SK-N-MC (cell line): Measurements from ENCODE around the gene USP47.

Source experiments
- EZH2 ChIP-seq: fragments of 200-600 bp; sonication (generic); IDR thresholded peaks from one replicate; pipeline ENCODE4 v1.6.1; 2017; ENCODE audit warnings: antibody characterized with exemption
- FOXP2 ChIP-seq: optimal IDR thresholded peaks from 2 replicates; pipeline ENCODE3; 2011; ENCODE audit warnings: mild to moderate bottlenecking, moderate library complexity; ENCODE audit not compliant: insufficient read depth; ENCODE audit errors: extremely low read length, control extremely low read depth
- POLR2AphosphoS5 ChIP-seq: IDR thresholded peaks from 2 replicates; pipeline ENCODE4 v1.6.1; 2012; ENCODE audit warnings: mild to moderate bottlenecking, low read depth, low read length, borderline replicate concordance

GRCh38 chr11:11929920-11930319 is 88.1 kb downstream of the USP47 start:
- TF ChIP-seq POLR2AphosphoS5 (no peak; the same call in 1 of the 2 replicates), EZH2 (no peak), FOXP2 (no peak)
